RCC 7860 (cell line): ENCODE results near the gene TBX10.

Source experiments
- DNase-seq: peaks from one replicate; pipeline ENCODE4 v3.0.0-alpha.2; 2015; ENCODE audit warnings: low spot score
- FAIRE-seq: peaks from 2 replicates; lab custom pipeline; 2012; peaks lifted over from hg19 to GRCh38; lab: Jason Lieb, UNC

Gene TBX10

GRCh38 chr11:67617243-67617953 is 22.2 kb downstream of the TBX10 start:
- DNase-seq (no peak), FAIRE-seq (no peak)

GRCh38 chr11:67616431-67617242 is 22.9 kb downstream of the TBX10 start:
- FAIRE-seq = no peak

GRCh38 chr11:67615728-67616430 is 23.7 kb downstream of the TBX10 start:
- FAIRE-seq = no peak
- no peak for DNase-seq

More at GRCh38 chr11:67616431-67617242, 22.9 kb downstream of the TBX10 start:
- DNase-seq = no peak

- DNase-seq = peak; percentile 16
- FAIRE-seq = no peak
Observed at GRCh38 chr11:67614730-67615714, 24.5 kb downstream of the TBX10 start.

- no peak for FAIRE-seq
- DNase-seq = no peak
Observed at GRCh38 chr11:67613960-67614715, 25.4 kb downstream of the TBX10 start.

GRCh38 chr11:67613313-67613959 is 26.1 kb downstream of the TBX10 start:
- no peak for FAIRE-seq
- no peak for DNase-seq

GRCh38 chr11:67612751-67613150 is 26.8 kb downstream of the TBX10 start:
- no peak for FAIRE-seq
- DNase-seq = no peak

- DNase-seq (no peak), FAIRE-seq (no peak)
Observed at GRCh38 chr11:67611704-67612587, 27.6 kb downstream of the TBX10 start.

- FAIRE-seq (no peak), DNase-seq (no peak)
Observed at GRCh38 chr11:67611165-67611564, 28.4 kb downstream of the TBX10 start.

- no peak for FAIRE-seq
Observed at GRCh38 chr11:67610302-67610868, 29.2 kb downstream of the TBX10 start.

GRCh38 chr11:67609316-67609715 is 30.2 kb downstream of the TBX10 start:
- no peak for DNase-seq
- FAIRE-seq = no peak

More at GRCh38 chr11:67610302-67610868, 29.2 kb downstream of the TBX10 start:
- no peak for DNase-seq

- DNase-seq (no peak), FAIRE-seq (no peak)
Observed at GRCh38 chr11:67608486-67608885, 31.1 kb downstream of the TBX10 start.

- DNase-seq = no peak
- no peak for FAIRE-seq
Observed at GRCh38 chr11:67607507-67607906, 32.1 kb downstream of the TBX10 start.

- peak; percentile 72 for DNase-seq
Observed at GRCh38 chr11:67606492-67607295, 32.9 kb downstream of the TBX10 start, which contains the start of gene NDUFV1. Gene NDUFV1, plus strand, starts transcription at chr11:67606936. Its CDS starts 69 bp downstream, at chr11:67607005.

GRCh38 chr11:67606093-67606491 is 33.5 kb downstream of the TBX10 start:
- DNase-seq = no peak
- no peak for FAIRE-seq

More at GRCh38 chr11:67606492-67607295, 32.9 kb downstream of the TBX10 start, which contains the start of gene NDUFV1:
- peak; percentile 40 for FAIRE-seq

- FAIRE-seq (no peak), DNase-seq (no peak)
Observed at GRCh38 chr11:67605231-67606011, 34.1 kb downstream of the TBX10 start.
